ENCODE measurements around the gene SYPL2.

DNA sequence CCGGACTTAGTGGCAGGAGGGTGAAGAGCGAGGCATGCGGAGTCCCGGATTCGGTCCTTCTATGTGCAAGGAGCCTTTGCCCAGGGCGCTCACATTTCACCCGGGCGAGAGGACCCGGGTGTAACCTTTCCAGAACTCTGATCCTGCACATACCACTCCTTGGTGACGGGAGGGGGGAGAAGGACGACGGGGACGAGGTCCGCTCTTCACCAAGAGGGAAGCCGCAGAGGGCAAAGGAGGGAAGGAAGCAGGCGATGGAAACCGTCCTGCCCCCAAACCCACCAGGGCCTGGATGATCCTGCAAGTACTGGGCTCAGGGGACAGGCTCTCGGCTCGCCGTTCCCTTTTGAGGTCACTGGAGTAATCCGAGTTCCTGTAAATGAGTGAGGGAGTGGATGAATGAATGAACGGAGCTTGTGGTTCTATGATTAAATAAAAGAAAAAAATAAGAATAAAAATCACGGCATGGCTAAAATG, 993 bp downstream of the SYPL2 start:
- no peak for TF ChIP-seq TAF1 (IDR thresholded peaks at IDR 0.05; ENCODE audit: borderline replicate concordance, insufficient read depth, low read length)
- TF ChIP-seq POLR2AphosphoS5 (IDR thresholded peaks at IDR 0.05; ENCODE audit: low read depth, low read length): no peak
- no peak for TF ChIP-seq SIN3A (IDR thresholded peaks at IDR 0.05; ENCODE audit: borderline replicate concordance, insufficient read depth, low read length)
